ENCODE data around the gene SLC38A9. TPM values are rescaled to one million over a fixed set of nuclear protein-coding genes. Genes with fewer than 3 reads are reported as not detected.

The SLC38A9 gene
- total and polyA plus RNA-seq, 2 of the 8 experiments (the other 6 are each of a cell fraction or from before 2014, with no cell fraction given): 29.2 to 43.7 TPM

DNA sequence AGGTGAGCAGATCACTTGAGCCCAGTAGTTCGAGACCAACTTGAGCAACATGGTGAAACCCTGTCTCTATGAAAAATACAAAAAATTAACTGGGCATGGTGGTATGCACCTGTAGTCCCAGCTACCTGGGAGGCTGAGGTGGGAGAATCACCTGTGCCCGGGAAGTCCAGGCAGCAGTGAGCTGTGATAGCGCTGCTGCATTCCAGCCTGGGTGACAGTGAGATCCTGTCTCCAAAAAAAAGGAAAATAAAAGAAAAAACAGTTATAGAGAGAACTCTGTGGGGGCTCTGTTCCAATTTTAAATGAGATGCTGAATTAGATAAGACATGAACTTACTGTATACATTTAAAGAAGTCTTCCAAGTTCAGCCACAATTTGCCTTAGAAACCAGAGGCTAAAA is 44.2 kb downstream of the SLC38A9 start:
- Histone ChIP-seq H3K18ac (ENCODE audit: extremely low read depth, low read length) (no peak overlapping the region), H3K14ac (ENCODE audit: insufficient read length) (no peak overlapping the region), H3K27me3 (replicated peaks in 1 of 4; ENCODE audit: control insufficient read depth in 3 of 4, extremely low read depth in 1 of 4, insufficient read depth in 3 of 4, low read length in 3 of 4) (no peaks in the 10 kb centered on the region), H2BK12ac (ENCODE audit: low read depth, low read length) (no peak overlapping the region), H2AK5ac (ENCODE audit: low read depth, low read length) (no peak overlapping the region), H4K20me1 (replicated peaks in 1 of 2; ENCODE audit: control insufficient read depth in 1 of 2, insufficient read depth in 2 of 2, low read length in 2 of 2) (no peaks in the 10 kb centered on the region), H3K79me2 (ENCODE audit: control insufficient read depth in 1 of 2, insufficient read depth in 2 of 2, low read length in 2 of 2) (no peaks in the 10 kb centered on the region), H3K27ac (ENCODE audit: low read depth, low read length) (no peak overlapping the region), H3K4me2 (ENCODE audit: insufficient read depth in 1 of 2, low read depth in 2 of 2, low read length in 2 of 2) (no peak overlapping the region), H3K4me3 (ENCODE audit: extremely low read depth in 1 of 4, insufficient read depth in 2 of 4, low read depth in 3 of 4, low read length in 4 of 4) (no peak overlapping the region), H3K9me3 (ENCODE audit: insufficient read depth in 2 of 2, low read depth in 1 of 2, low read length in 1 of 2) (no peaks in the 10 kb centered on the region), H2BK15ac (ENCODE audit: low read length) (no peak overlapping the region), H3K4ac (replicated peaks; ENCODE audit: insufficient read length, low read depth, low read length) (no peak overlapping the region), H2BK5ac (ENCODE audit: low read depth, low read length) (no peak overlapping the region), H4K5ac (ENCODE audit: insufficient read length, low read depth, low read length) (no peak overlapping the region), H4K91ac (replicated peaks; ENCODE audit: insufficient read length, low read length) (no peak overlapping the region), H3K23me2 (ENCODE audit: low read depth, low read length) (no peaks in the 10 kb centered on the region), H4K8ac (ENCODE audit: extremely low read depth, insufficient read depth, low read length) (no peak overlapping the region), H3K23ac (ENCODE audit: insufficient read length) (no peak overlapping the region), H3K4me1 (replicated peaks in 1 of 4; ENCODE audit: control insufficient read depth in 3 of 4, insufficient read depth in 4 of 4, low read length in 3 of 4) (no peaks in the 10 kb centered on the region), H2AFZ (ENCODE audit: low read length) (no peak overlapping the region), H3K79me1 (ENCODE audit: low read depth, low read length) (no peaks in the 10 kb centered on the region), H3K9ac (replicated peaks in 1 of 4; ENCODE audit: extremely low read depth in 1 of 4, low read depth in 3 of 4, low read length in 3 of 4) (no peak overlapping the region), H3K56ac (replicated peaks; ENCODE audit: insufficient read length, low read depth, low read length) (no peak overlapping the region), H2BK120ac (replicated peaks; ENCODE audit: low read depth, low read length) (no peak overlapping the region), H3K36me3 (ENCODE audit: control insufficient read depth in 2 of 4, insufficient read depth in 4 of 4, low read length in 3 of 4) (peaks cover 0 to 35% (median 3%) of the 10 kb centered on the region in 4 experiments; a peak in 5 of 8 replicates), H2BK20ac (ENCODE audit: low read length) (no peak overlapping the region)
- CTCF ChIA-PET (ENCODE audit: partially characterized antibody): no interaction called here
- POLR2A ChIA-PET (ENCODE audit: partially characterized antibody): no interaction called here
- WGBS, 2 experiments (ENCODE audit: extremely low coverage in 1 of 2, insufficient coverage in 1 of 2, insufficient read length in 1 of 2, insufficient replicate concordance in 2 of 2, low coverage in 1 of 2, low lambda C conversion rate in 2 of 2, missing lambda C conversion rate in 1 of 2): 98% methylated on average over 3 of the region's 3 CpGs; no CpG with 5 or more reads in 1 of the 2 experiments
- DNase-seq (ENCODE audit: low read depth in 1 of 2, low spot score in 2 of 2): no peak
- no peak for FAIRE-seq
- TF ChIP-seq BACH1 (IDR thresholded peaks at IDR 0.05; ENCODE audit: low read length) (no peak), NANOG (IDR thresholded peaks at IDR 0.05; ENCODE audit: insufficient read depth, low read depth, low read length, poor library complexity, severe bottlenecking) (no peak), MAFK (IDR thresholded peaks at IDR 0.05; ENCODE audit: low read depth, low read length) (no peak), CBX5 (IDR thresholded peaks at IDR 0.05; ENCODE audit: low read depth, low read length) (no peak), E2F6 (IDR thresholded peaks at IDR 0.05) (no peak), ASH2L (IDR thresholded peaks at IDR 0.05; ENCODE audit: low read length) (no peak), SUZ12 (IDR thresholded peaks at IDR 0.05; ENCODE audit: low read length) (no peak), SIX5 (IDR thresholded peaks at IDR 0.05; ENCODE audit: low read depth, low read length) (no peak), KDM4A (IDR thresholded peaks at IDR 0.05; ENCODE audit: low read depth, low read length, severe bottlenecking) (no peak), SRF (IDR thresholded peaks at IDR 0.05; ENCODE audit: low read depth, low read length) (no peak), TBP (IDR thresholded peaks at IDR 0.05; ENCODE audit: low read depth, low read length) (no peak), NRF1 (IDR thresholded peaks at IDR 0.05; ENCODE audit: low read depth, low read length) (no peak)
- TF ChIP-seq, protein P1, sequence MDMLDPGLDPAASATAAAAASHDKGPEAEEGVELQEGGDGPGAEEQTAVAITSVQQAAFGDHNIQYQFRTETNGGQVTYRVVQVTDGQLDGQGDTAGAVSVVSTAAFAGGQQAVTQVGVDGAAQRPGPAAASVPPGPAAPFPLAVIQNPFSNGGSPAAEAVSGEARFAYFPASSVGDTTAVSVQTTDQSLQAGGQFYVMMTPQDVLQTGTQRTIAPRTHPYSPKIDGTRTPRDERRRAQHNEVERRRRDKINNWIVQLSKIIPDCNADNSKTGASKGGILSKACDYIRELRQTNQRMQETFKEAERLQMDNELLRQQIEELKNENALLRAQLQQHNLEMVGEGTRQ (IDR thresholded peaks at IDR 0.05; ENCODE audit: low read length): no peak

Measured in H1 (cell line).